Suppressor macrophage treated with lipopolysaccharide for 4 hours (primary cell): Measurements from ENCODE around the gene GIMD1.

Source experiments
- DNase-seq: peaks from one replicate; pipeline ENCODE4 v3.0.0-alpha.2; 2020

GIMD1 gene

DNA sequence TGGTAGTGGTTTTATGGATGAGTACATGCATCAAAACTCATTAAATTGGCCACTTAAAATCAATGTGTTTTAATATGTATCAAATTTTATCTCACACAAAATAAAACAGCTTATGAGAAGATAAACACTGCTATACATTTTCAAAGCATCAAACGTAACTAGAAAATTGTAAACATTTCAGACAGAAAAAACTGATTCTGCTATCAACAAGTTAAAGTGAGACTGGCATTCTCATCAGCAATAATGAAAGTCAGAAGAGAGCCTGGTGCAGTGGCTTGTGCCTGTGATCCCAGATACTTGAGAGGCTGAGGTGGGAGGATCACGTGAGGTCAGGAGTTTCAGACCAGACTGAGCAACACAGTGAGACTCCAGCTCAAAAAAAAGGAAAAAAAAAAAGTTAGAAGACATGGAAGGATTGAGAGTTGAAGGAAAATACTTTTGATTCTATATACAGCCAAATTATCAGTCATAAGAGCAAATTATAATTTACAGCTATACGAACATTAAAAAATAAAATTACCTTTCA lies 55.5 kb downstream of the GIMD1 start:
- DNase-seq = no peak

DNA sequence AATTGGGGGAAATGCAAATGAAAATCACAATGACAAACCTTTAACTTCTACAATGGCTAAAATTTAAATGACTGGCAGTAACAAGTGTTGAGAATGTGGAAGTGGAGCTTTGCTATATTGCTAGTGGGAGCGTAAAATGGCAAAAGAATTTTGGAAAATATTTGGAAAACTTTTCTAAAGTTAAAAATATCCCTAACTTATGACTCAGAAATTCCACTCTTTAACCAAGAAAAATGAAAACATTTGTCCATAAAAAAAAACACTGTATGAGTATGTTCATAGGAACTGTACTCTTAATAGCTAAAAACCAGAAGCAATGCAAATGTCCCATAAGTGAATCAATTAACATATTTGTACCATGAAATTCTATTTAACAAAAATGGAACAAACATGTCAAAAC lies 56.2 kb downstream of the GIMD1 start:
- no peak for DNase-seq
